Amniotic stem cell (primary cell): ENCODE measurements around the gene PPM1D.
"Not testable (repeated sequence)": the region's sequence is repeated elsewhere in the genome, so short reads cannot be mapped to it uniquely, and the experiment has no call there.

ENCODE experiments used
- DNase-seq: peaks from one replicate; lab custom pipeline; 2025; lab: John Stamatoyannopoulos, UW

Gene PPM1D

GRCh38 chr17:60594170-60594569, 5.8 kb upstream of the PPM1D start:
- DNase-seq, result not testable (repeated sequence)

GRCh38 chr17:60594734-60595133, 5.3 kb upstream of the PPM1D start:
- no peak for DNase-seq

- no peak for DNase-seq
Observed at GRCh38 chr17:60597297-60597696, 2.7 kb upstream of the PPM1D start.

- DNase-seq, result no peak
Observed at GRCh38 chr17:60598001-60598736, 1.8 kb upstream of the PPM1D start.

DNA sequence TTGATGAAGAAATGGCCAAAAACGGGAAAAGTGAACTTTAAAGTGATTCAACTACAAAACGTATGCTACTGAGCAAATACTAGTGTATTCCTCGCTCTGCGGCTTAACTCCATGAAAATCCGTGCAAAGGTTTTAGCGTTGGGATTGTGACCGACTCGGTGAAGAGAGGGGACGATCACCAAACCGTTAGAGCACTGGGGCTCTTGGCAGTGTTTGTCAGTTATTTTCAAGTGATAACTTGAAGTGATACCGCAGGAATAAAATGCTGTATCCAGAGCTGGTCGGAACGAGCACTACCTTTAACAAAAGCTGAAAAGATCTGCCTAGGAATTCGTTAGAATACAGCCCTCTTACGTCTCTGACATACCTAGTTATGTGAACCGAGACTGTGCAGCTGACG, 773 bp upstream of the PPM1D start:
- no peak for DNase-seq

DNA sequence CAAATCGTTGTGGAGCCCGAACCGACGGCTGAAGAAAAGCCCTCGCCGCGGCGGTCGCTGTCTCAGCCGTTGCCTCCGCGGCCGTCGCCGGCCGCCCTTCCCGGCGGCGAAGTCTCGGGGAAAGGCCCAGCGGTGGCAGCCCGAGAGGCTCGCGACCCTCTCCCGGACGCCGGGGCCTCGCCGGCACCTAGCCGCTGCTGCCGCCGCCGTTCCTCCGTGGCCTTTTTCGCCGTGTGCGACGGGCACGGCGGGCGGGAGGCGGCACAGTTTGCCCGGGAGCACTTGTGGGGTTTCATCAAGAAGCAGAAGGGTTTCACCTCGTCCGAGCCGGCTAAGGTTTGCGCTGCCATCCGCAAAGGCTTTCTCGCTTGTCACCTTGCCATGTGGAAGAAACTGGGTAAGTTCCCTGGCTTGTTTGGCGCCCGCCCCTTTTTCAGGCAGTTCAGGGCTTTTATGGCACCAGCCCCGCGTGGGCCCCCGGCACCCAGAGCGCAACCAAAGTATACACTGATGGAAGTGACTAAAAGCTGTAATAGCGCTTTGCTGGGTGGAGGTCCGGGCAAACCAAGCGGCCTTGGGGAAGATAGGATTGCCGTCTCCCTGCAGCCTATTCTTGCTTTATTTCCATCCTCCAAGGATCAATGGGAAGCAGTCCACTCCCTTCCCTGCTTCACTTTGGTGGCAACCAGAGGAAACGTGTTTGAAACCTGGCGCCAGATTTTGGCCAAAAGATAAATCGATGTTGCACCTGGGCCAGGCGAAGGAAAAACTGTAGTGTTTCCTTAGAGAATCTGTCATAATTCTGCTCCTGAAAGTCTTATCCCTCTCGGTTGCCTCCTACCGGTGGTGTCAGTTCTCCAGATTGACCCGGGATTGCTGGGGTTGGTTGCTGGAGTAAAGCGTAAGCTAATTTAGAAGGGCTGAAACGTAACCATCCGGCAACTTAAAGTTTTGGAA, 775 bp downstream of the PPM1D start:
- DNase-seq, result peak; percentile 86

DNA sequence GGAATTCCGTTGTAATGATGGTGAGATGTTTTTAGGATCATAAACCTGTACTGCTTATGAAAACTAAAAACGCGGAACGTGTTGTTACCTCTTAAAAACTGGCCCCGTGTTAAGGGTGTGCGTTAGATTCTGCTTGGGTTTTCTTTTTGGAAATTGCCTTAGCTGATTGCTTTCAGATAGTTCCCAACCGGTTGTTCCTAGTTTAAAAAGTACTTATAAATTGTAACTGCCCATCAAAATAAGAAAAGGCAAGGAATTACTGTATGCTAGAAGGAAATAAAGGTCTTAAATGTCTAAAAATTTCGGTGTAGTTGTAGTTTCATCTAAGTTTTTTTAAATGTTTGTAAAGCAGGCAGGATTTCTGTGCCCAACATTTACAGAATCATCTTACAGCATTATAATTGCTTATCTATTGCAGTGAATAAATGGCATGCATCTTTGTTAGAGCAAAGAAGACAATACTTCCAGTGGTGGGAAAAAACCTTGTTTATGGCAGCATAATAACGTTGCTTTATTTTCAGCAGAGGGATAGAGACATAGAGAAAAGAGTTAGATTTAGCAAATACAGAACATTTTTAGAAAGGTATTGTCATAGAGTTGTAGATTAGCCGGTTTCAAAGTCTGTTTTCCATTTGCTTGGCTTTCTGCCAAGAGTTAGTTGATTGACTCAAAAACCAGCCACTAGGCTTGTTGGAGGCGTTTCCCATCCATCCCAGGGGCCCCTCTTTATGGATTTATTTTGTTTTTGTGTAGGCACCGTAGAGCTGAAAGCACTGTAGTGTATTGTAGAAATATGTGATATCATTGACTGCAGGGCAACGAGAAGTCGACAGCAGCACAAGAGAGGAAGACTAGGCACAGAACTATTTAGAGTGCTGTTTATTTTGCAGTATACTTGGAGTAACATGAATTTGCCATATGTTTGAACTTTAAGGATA, 1.7 kb downstream of the PPM1D start:
- peak; percentile 63 for DNase-seq

GRCh38 chr17:60602385-60602742, 2.4 kb downstream of the PPM1D start:
- DNase-seq, result no peak

DNA sequence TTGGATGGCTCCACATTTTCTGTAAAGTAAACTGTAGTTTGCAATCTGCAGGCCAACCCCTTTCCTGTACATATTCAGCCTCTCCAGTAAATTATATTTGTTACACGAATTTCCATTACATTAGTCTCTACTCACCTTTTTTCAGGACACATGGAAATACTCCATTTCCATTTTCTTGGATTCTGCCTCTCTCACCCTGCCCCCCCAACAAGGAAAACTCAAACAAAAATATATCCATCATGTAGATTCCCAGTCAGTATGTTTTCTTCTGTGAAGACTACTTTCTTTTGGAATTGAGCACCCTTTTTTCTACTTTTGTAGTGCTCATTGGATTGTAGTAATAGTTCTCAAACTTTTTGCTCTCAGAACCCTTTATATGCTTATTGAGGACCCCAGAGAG, 2.9 kb downstream of the PPM1D start:
- no peak for DNase-seq

- DNase-seq, result not testable (repeated sequence)
Observed at GRCh38 chr17:60603477-60603876, 3.5 kb downstream of the PPM1D start.

GRCh38 chr17:60604686-60605334, 4.8 kb downstream of the PPM1D start:
- DNase-seq, result peak; percentile 6

- DNase-seq, result no peak
Observed at GRCh38 chr17:60606036-60606435, 6.0 kb downstream of the PPM1D start.

- no peak for DNase-seq
Observed at GRCh38 chr17:60610473-60610872, 10.5 kb downstream of the PPM1D start.

- not testable (repeated sequence) for DNase-seq
Observed at GRCh38 chr17:60611321-60611720, 11.3 kb downstream of the PPM1D start.

DNA sequence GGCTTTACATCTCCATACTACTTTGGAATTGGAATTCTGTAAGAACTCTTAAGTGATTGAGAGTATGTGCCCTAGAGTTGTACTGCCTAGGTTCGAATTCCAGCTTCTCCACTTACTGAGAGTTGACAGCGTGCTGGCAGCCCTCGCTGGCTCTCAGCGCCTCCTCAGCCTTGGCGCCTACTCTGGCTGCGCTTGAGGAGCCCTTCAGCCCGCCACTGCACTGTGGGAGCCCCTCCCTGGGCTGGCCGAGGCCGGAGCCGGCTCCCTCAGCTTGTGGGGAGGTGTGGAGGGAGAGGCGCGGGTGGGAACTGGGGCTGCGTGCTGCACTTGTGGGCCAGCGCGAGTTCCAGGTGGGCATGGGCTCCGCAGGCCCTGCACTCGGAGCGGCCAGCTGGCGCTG, 13.3 kb downstream of the PPM1D start:
- DNase-seq, result no peak

DNA sequence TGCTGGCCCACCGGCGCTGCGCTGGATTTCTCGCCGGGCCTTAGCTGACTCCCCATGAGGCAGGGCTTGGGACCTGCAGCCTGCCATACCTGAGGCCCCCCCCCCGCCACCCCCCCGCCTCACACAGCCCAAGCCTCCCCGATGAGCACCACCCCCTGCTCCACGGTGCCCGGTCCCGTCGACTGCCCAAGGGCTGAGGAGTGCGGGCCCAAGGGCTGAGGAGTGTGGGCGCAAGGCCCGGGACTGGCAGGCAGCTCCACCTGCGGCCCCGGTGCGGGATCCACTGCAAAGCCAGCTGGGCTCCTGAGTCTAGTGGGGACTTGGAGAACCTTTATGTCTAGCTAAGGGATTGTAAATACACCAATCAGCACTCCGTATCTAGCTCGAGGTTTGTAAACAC, 13.8 kb downstream of the PPM1D start:
- DNase-seq, result not testable (repeated sequence)

DNA sequence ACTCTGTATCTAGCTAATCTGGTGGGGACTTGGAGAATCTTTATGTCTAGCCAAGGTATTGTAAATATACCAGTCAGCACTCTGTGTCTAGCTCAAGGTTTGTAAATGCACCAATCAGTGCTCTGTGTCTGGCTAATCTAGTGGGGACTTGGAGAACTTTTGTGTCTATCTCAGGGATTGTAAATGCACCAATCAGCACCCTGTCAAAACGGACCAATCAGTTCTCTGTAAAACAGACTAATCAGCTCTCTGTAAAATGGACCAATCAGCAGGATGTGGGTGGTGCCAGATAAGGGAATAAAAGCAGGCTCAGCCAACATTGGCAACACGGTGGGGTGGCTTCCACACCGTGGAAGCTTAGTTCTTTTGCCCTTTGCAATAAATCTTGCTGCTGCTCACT, 14.3 kb downstream of the PPM1D start:
- DNase-seq, result not testable (repeated sequence)

DNA sequence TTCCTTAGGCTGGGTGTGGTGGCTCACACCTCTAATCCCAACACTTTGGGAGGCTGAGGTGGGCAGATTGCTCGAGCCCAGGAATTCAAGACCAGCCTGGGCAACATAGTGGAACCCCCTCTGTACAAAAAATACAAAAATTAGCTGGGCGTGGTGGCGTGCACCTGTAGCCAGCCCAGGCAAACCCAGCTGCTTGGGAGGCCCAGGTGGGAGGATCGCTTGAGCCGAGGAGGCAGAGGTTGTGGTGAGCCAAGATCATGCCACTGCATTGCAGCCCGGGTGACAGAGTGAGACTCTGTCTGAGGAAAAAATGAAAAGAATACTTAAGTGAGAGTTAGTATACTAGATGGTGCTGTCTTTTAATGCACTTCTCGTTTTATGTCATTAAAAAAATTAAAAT, 15.1 kb downstream of the PPM1D start:
- DNase-seq, result no peak

DNA sequence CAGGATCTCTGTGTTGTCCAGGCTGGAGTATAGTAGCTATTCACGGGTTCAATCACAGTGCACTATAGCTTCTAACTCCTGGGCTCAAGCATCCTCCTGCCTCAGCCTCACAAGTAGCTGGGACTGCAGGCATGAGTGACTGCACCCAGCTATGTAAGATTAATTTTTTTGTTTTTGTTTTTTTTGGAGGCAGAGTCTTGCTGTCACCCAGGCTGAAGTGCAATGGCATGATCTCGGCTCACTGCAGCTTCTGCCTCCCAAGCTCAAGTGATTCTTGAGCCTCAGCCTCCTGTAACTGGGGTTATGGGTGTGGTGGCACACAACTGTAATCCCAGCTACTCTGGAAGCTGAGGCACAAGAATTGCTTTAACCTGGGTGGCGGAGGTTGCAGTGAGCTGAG, 15.8 kb downstream of the PPM1D start:
- DNase-seq, result no peak

- no peak for DNase-seq
Observed at GRCh38 chr17:60618080-60618479, 18.1 kb downstream of the PPM1D start.

DNA sequence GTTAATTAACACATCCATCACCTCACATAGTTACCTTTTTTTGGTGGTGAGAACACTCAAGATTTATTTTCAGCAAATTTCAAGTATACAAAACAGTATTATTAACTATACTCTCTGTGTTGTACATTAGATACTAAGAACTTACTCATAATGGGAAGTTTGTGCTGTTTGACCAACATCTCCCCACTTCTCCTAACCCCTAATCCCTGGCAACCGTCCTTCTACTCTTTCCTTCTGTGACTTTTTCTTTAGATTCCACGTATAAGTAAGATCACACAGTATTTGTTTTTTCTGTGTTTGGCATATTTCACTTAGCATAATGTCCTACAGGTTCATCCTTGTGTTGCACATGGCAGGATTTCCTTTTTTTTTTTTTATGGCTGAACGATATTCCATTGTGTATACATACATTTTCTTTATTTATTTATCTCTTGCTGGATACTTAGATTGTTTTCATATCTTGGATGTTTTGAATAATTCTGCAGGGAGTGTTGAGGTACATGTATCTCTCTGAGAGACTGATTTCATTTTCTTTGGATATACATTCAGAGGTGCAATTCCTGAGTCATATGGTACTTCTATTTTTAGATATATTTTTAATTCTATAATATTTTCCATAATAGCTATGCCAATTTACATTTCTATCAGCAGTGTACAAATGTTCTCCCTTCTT, 19.0 kb downstream of the PPM1D start:
- no peak for DNase-seq
